GM21576 (cell line): ENCODE measurements around the gene IGLL5.
A peak's percentile ranks its signal among the peaks of the same experiment; 100 is the strongest.

Experiments
- ATAC-seq: cut with Tn5 transposase; IDR thresholded peaks from one replicate; pipeline ENCODE4 v1.9.1; 2021; ENCODE audit warnings: mild to moderate bottlenecking, moderate library complexity; ENCODE audit not compliant: unreplicated experiment

Gene IGLL5

DNA sequence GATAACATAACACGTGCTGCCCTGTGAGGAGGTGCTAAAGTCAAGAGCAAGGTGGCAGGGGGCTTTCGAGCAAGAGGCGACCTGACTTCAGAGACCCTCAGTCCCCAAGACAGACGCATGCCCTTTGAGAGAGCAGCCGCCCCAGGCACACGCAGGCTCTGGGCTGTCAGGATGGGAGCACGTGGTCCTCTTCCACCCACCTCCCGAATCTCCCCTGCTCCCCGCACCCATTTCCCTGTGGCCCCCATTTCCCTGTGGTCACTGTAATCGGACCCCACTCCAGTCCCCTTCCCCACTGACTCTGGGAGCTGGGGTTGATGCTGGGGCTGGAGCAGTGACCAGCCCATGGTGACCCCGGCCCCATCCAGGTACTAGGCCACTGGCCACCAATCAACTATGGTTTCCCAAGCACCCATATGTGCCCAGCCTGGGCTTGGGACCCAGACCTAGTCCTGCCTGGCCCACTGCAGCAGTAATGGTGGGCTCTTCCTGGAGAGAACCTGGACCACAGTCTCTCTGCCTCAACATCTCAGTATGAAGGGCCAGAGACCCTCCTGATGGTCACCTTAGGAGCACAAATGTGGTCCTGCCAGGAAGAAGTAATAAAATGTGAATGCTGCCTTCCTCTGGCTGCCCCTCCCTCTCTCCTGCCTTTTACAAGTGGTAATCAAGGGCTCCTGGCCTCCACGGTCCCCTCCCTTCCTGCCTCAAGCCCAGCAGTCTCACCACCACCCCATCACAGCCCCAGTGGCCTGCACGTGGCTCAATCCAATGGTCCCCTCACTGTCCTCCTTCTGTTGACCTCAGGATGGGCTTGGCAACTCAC is 39.0 kb downstream of the IGLL5 start:
- no peak for ATAC-seq

DNA sequence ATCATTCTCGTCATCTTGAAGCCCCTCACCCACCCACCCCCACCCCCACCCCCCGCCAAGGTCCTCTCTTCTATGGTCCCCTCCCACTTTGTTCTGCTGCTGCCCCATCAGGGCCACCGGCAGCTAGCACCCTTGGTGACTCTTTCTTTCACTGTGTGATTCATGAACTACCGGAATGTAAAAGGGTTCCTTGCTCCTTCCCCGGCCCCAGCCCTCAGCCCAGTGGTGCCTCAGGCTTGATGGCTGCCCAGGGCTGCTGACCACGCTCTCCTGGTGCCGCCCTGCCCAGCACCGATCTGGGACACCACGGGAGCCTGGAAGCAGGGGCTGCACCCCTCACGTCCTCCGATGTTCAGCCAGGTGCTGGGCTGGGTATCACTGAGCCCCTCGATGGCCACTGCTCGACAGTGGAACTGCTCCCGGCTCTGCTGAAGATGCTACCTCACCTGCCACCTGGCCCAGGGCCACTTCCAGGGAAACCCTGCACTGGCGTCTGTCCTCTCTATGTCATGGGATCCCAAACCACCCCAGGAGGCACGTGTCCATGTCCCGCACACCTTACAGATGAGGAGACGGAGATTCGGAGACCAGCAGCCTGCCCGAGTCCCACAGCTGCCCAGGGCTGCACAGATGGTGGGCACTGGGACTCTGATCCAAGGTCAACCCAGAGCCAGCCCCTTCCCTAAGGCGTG is 39.7 kb downstream of the IGLL5 start:
- no peak for ATAC-seq

DNA sequence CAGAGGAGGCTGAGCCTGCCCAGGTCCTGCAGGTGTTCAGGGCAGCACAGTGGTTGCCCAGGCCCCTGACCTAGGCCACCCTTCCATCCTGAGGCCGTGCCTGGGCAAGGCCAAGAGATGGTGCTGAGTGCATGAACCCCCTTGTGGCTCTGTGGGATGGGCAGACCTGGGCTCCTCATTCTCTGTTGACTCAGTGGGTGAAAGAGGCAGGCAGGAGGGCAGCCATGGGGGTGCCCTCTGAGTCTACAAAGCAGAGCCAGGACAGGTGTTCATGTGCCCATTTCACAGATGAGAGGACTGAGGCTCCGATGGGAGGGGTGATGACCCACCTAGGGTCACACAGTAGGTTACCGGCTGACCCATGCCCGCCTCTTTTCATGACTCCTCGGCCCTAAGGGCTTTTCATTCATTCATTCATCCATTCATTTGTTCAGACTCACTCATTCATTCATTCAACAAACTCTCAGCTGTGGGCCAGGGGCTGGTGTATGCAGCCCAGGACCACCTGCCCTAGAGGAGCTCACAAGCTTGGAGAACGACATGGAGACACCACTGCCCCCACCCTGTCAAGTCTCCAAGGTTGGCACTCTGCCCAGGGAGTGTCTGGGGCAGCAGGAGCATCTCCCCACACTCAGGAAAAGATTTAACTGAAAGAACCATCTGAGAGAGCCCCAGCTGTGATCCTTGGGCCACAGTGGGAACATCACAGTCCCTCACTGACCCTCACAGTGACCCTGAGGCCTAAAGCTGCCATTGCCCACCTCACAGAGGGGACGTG is 40.5 kb downstream of the IGLL5 start:
- ATAC-seq = no peak

DNA sequence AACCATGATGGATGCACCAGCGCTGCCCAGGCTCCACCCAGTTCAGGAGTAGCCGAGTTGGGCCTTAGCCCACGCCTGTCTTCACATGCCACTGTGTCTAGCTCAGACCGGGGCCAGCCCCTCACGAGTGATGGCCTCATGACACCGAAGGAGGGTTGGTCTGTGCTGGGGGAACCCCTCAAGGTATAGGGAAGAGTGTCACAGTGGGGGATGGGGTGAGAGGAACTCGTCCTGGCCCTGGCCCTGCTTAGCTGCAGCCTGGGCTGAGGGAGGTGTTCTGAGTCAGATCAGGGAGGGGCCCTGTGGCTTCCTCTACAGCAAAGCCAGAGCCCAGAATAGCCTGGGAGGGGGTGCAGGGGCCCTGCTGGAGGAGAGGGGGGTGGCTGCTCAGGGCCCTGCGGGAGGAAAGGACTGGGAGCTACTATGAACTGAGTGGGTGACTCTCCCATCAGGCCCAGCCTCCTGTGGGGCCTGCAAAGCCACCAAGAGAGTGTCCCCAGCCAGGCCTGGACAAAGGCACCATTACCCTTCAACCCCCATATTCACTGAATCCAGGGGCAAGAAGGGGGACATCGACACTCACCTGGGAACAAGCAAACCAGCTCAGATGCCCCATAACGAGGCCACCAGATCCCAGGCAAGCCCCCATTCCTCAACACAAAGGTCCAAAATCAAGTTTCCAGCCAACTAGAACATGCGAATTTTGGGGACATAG is 41.2 kb downstream of the IGLL5 start:
- peak; percentile 79 for ATAC-seq

DNA sequence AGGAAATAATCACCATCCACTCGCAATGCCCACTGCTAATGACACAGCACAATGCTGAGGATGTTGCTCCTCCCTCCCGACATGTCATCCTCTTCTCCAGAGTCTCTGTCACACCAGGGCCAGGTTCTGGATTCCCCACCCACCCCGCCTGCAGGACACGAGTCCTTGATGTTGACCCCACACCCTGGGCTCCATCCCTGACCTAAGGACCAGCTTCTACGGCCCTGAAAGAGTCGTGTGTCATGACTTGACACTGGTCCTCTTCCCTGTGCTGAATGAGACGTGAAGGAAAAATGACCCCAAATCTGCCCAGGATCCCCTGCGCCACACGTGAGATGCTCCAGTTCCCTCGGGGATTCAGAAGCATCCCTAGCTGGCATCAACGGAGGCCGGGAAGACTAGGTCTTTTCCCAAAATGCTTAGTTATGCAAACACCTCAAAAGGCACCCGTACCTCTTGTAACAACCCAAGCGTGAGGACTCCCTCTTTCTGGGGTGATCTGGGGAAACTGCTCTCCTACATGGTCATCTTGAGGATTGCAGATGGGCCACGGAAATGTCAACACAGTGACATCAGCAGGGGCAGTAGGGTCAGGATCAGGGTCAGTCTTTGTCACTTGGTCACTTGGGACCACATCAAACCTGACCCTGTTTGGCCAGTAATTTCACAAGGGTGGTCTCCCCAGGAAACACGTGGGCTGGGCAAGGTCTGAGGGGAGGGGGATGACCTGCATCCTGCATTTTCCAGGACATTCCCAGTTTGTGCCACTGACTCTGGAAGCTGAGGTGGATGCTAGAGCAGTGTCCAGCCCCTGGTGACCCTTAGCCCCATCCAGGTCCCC is 42.0 kb downstream of the IGLL5 start:
- no peak for ATAC-seq

DNA sequence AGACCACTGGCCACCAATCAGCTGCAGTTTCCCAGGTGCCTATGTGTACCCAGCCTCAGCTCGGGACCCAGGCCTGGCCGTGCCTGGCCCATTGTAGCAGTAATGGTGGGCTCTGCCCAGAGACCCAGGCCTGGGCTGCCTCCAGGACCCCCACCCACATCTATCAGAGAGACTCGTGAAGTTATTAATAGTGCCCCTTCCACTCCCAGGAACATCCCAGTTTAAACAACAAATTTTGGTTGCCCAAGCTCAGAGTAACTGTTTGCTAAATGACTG is 42.5 kb downstream of the IGLL5 start:
- ATAC-seq = no peak

DNA sequence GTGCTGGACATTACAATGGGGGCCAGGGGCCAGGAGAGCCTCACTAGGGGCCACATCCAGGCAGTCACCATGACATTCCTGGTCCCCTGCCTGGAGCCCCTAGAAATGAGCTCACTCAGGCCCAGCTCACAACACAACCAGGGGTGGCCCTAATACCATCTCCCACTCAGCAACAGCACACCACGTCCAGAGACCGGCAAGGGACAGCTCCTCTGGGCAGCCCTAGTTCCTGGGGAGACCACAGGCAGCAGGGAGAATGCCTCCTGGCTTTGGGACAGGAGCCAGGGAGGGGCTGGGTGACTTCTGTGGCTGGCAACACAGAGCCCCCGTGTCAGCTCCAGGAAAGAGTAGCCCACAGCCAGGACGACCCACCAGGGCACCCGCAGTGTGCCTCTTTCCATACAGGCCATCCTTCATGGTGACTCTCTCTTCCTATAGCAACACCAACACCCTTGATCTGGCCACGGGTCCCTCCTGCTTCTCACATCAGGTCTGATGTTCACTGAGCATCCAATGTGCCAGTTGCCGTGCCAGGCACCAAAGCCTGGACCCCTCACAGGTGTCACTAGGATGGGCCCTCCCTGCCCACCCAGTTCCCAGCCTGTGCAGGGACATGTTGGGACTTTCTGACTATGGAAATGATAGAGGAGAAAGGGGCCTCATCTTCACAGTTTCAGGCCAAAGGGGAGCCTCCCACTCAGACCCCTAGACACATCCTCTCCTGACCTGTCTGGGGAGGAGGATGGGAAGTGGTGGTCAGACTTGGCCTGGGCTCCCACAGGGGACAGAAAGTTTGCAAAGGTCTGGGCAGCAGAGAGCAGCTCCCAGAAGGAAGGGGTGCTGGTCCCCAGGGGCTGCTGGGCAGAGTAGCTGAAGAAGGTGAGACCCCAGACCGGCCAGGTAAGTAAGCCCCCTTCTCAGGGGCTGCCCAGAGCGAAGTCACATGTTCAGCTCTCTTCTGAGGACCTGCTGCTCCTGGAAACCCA is 43.2 kb downstream of the IGLL5 start:
- no peak for ATAC-seq

DNA sequence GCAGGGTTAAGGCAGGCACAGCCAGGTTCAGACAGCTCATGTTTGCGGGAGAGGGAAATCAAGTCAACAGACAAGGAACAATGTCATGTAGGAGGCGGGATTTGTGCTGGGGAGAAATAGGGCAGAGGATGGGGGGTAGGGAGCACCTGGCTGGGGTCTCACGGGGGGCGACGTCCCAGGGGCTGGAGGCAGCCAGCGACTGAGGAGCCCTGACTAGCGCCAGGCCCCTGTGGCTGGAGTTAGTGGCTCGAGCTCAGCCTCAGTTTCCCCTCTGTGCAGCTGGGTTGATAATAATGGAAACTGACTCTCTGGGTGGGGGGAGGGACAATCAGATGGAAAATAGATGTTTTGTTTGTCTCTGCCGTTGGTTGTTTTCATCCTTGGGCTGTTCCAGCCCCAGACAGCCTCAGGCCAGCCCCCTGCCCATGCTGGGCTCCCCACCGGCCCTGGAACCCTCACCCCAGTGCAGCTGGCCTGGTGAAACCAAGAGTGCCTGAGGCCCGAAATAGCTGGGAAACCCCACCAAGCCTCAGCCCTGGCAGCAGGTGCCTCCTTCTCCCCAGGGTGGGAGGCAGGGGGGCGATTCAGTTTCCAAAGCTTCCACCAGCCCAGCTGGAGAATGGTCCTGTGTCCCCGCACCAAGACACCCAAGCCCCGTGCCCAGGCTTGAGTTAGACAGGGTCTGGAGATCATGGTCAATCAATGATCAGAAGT is 44.1 kb downstream of the IGLL5 start:
- no peak for ATAC-seq

DNA sequence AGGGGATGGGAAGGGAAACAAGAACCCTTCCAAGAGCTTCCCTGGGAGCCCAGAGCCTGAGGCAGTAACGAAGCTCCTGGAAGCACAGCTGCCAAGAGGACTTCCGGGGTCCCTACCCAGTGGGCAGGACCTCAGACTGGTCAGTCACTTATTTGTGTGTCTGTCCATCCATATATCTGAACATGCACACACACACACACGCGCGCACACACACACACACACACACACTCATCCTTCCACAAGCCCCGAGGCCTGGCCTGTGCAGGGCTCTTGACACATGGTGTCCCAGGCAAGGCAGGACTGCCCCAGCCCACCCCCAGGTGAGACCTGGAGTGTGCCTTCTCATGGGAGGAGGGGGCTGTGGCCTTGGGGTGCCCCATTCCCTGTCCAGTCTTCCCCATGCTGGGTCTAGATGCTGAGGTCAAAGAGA is 44.9 kb downstream of the IGLL5 start:
- ATAC-seq = no peak

DNA sequence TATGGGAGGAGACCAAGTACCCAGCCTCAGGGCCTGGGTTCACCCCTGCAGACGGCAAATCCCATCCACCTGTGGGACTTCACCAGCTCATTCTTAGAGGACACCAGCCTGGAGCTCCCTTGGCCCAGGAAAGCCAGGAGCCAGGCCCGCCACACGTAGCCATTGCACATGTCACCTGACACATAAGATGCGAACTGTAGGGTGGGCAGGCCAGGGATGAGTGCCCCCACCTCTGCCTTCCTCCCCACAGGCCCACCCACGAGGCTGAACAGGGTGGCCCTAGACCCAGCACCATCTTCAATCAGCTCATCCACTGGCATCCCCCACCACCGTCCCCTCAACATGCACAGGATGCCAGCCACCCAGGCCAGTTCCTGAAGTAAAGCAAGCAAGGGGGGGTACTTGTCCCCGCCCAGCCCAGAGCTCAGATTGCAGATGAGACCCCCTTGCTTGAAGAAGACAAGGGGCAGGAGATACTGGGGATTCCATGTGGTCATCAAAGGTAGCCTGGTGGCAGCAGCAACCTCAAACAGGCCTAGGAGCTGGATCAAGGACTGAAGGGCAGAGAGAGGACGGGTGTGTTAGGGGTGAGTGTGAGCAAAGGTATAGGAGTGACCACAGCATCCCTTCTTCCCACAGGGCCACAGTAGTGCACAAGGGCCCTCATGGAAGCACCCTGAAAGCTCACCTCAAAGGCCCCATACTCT is 45.6 kb downstream of the IGLL5 start:
- ATAC-seq = no peak

DNA sequence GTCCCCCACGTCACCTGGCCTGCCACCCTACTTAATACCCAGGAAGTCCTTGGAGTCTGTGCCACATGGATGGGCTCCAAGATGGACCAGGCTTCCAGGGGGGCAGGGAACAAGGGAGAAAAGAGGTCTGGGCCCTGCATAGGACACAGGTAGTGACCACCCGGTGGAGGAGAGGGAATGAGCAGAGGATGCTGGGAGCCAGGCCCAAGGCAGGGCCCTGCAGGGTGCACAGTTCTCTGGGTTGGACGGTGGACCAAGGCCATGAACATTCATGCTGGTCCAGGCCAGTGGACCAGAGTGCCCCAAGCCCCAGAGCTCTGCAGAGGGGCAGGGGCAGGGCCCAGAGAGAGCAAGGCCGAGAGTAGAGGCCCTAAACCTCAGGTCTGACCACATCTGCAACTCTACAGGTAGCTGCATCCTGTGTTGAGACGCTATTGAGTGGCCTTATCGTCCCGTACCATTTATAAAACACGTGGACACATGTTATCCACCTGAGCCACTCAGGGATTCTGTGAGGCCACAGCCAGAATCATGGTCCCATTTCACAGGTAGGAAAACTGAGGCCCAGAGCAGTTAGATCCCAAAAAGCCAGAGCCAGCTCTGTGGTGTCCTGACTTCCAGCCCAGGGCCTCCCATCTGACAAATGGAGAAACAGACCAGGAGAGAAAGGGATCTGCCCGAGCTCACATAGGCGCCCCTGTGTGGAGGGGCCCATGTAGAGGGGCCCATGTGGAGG is 46.4 kb downstream of the IGLL5 start:
- ATAC-seq = no peak

DNA sequence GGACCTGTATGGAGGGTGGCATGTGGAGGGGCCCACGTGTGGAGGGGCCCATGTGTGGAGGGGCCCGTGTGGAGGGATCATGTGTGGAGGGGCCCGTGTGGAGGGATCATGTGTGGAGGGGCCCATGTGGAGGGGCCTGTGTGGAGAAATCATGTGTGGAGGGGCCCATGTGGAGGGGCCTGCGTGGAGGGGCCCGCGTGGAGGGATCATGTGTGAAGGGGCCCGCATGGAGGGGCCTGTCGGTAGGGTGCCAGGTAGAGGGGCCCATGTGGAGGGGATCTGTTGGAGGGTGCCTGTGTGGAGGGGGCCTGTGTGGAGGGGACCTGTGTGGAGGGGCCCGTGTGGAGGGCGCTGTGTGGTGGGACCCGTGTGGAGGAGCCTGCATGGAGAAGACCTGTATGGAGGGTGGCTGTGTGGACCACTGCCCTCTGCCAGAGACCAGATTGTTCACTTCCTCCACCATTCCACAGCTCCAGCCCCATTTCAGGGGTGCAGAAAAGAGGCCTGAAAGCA is 47.0 kb downstream of the IGLL5 start:
- ATAC-seq = no peak

DNA sequence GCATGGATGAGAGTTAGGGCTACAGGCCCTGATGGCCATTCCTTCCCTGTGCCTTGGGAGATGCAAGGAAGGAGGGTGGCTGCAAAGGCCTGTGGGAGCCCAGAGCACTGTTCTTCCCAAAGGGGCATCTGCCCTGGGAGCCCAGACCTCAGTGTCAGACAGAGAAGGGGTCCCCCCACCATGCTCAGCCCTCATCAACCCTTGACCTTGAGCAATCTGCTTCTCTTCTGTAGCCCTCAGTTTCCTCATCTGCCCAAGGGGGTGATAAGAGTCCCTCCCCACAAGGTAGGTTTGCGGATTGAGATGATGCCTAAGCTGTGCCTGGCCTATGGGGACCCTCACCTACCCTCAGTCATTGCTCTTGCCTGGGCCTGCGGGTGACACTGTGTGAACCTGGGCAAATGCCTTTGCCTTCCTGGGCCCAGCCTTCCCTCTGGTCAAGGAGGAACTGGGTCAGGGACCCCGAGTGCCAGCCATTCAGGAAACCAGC is 47.5 kb downstream of the IGLL5 start:
- ATAC-seq = peak; percentile 24

DNA sequence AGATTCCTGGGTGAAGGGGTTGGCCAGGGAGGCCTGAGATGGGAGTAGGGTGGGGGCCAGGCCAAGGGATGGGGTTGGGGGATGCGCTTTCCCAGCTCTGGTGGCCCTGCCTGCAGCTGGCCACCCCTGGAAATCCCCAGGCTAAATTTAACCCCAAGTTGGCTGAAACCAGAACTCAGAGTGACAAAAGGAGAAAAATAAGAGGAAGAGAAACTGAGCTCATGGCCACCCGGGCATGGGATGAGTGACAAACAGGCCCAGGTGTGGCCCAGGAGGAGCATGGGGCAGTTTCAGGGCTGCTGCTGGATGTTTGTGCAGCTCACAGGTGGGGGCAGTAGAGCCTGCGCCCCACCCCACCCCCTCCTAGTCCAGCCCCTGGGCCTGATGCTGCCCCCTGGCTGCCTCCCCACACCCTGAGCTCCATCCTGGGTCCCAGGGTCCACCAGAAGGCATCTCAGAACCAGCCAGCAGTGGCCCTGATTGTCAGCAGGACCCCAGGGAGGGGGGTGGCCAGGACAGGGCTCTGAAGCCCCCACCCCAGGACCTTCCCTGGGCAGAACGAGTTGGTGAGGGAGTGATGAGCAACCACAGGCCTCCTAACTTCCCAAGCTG is 48.0 kb downstream of the IGLL5 start:
- peak; percentile 68 for ATAC-seq

DNA sequence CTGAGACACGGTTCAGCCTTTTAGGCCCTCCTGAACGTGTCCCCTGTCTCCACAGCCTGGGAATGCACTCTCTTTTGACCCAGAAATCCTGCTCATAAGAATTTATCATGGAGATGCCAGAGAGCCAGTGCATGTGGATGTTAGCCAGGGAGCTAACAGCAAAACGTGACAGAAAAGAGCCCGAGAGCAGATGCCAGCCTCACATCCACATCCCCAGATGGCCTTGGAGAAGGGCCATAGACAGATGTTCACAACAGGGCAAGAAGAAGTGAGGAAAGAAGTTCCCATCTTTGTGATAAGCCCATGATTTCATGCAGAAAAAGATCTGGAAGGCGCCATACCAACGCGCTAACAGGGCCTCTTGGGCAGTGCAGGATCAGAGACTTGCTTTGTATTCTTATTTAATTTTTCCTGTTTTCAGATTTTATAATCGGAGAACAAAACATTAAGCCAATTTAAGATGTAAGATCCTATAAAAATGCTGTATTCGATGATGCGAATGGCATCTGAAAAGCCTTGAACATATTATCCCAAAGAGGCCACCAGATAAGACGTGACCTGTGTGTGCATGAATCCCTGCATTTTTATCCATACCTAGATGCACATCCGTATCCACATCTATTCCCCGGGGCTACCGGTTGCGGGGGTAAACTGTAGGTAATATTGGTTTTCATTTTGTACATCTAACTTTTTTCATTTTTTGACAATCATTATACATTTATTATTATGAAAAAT is 48.7 kb downstream of the IGLL5 start:
- ATAC-seq = no peak
